AG08396 (cell line): ENCODE results near the gene MTCH1.
A peak's percentile ranks its signal among the peaks of the same experiment; 100 is the strongest.

ENCODE experiments used
- DNase-seq: peaks from one replicate; pipeline ENCODE4 v3.0.0; 2012; ENCODE audit warnings: low spot score, mixed read lengths

MTCH1 gene

GRCh38 chr6:36985808-36986703 is at the start of gene MTCH1:
Gene MTCH1 (minus strand): TSS chr6:36986196. CDS start chr6:36986173, 23 bp downstream.
- DNase-seq = peak; percentile 97

GRCh38 chr6:37033819-37034795 is 48.1 kb upstream of the MTCH1 start:
- DNase-seq = no peak

- DNase-seq = no peak
Observed at GRCh38 chr6:37033255-37033654, 47.3 kb upstream of the MTCH1 start.

GRCh38 chr6:37032239-37032638 is 46.2 kb upstream of the MTCH1 start:
- no peak for DNase-seq

- no peak for DNase-seq
Observed at GRCh38 chr6:37030599-37030998, 44.6 kb upstream of the MTCH1 start.

- peak; percentile 81 for DNase-seq
Observed at GRCh38 chr6:37029249-37029971, 43.4 kb upstream of the MTCH1 start.

- no peak for DNase-seq
Observed at GRCh38 chr6:37027811-37028469, 41.9 kb upstream of the MTCH1 start.

- DNase-seq = no peak
Observed at GRCh38 chr6:37027036-37027720, 41.2 kb upstream of the MTCH1 start.

- DNase-seq = no peak
Observed at GRCh38 chr6:37025621-37026466, 39.8 kb upstream of the MTCH1 start.

GRCh38 chr6:37024656-37025337 is 38.8 kb upstream of the MTCH1 start:
- peak; percentile 36 for DNase-seq

- no peak for DNase-seq
Observed at GRCh38 chr6:37022135-37022863, 36.3 kb upstream of the MTCH1 start.

- peak; percentile 46 for DNase-seq
Observed at GRCh38 chr6:37021356-37022129, 35.5 kb upstream of the MTCH1 start.

GRCh38 chr6:37020812-37021211 is 34.8 kb upstream of the MTCH1 start:
- no peak for DNase-seq

- DNase-seq = no peak
Observed at GRCh38 chr6:37020381-37020780, 34.4 kb upstream of the MTCH1 start.

GRCh38 chr6:37019065-37019450 is 33.1 kb upstream of the MTCH1 start:
- no peak for DNase-seq

- DNase-seq = peak; percentile 93
Observed at GRCh38 chr6:37018198-37019064, 32.4 kb upstream of the MTCH1 start.
